Measurements from ENCODE around the gene MAN2A1.
A peak's percentile ranks its signal among the peaks of the same experiment; 100 is the strongest.

The MAN2A1 gene

GRCh38 chr5:109689740-109690241 is at the start of gene MAN2A1:
Gene MAN2A1, plus strand, starts transcription at chr5:109689927. Its CDS starts 491 bp downstream, at chr5:109690418.
- DNase-seq: peak; percentile 79

GRCh38 chr5:109640976-109641375 is 48.8 kb upstream of the MAN2A1 start:
- DNase-seq: no peak

- DNase-seq: no peak
Observed at GRCh38 chr5:109643791-109644350, 45.9 kb upstream of the MAN2A1 start.

GRCh38 chr5:109644829-109645228 is 44.9 kb upstream of the MAN2A1 start:
- DNase-seq: no peak

GRCh38 chr5:109645707-109646192 is 44.0 kb upstream of the MAN2A1 start:
- DNase-seq: no peak

- DNase-seq: no peak
Observed at GRCh38 chr5:109649318-109649717, 40.4 kb upstream of the MAN2A1 start.

GRCh38 chr5:109650493-109650892 is 39.2 kb upstream of the MAN2A1 start:
- no peak for DNase-seq

GRCh38 chr5:109652096-109652495 is 37.6 kb upstream of the MAN2A1 start:
- peak; percentile 9 for DNase-seq

- no peak for DNase-seq
Observed at GRCh38 chr5:109653042-109653441, 36.7 kb upstream of the MAN2A1 start.

- no peak for DNase-seq
Observed at GRCh38 chr5:109653561-109654239, 36.0 kb upstream of the MAN2A1 start.

- peak; percentile 27 for DNase-seq
Observed at GRCh38 chr5:109654455-109654854, 35.3 kb upstream of the MAN2A1 start.

- DNase-seq: peak; percentile 30
Observed at GRCh38 chr5:109655841-109656240, 33.9 kb upstream of the MAN2A1 start.

- peak; percentile 94 for DNase-seq
Observed at GRCh38 chr5:109656829-109657228, 32.9 kb upstream of the MAN2A1 start.

- DNase-seq: no peak
Observed at GRCh38 chr5:109659901-109660300, 29.8 kb upstream of the MAN2A1 start.

GRCh38 chr5:109660301-109660700 is 29.4 kb upstream of the MAN2A1 start:
- no peak for DNase-seq

GRCh38 chr5:109668237-109668636 is 21.5 kb upstream of the MAN2A1 start:
- no peak for DNase-seq

- no peak for DNase-seq
Observed at GRCh38 chr5:109668668-109669422, 20.9 kb upstream of the MAN2A1 start.

GRCh38 chr5:109669991-109670706 is 19.6 kb upstream of the MAN2A1 start:
- no peak for DNase-seq

GRCh38 chr5:109671136-109671535 is 18.6 kb upstream of the MAN2A1 start:
- no peak for DNase-seq

- no peak for DNase-seq
Observed at GRCh38 chr5:109674596-109674995, 15.1 kb upstream of the MAN2A1 start.

- DNase-seq: no peak
Observed at GRCh38 chr5:109676920-109677319, 12.8 kb upstream of the MAN2A1 start.

GRCh38 chr5:109678447-109678846 is 11.3 kb upstream of the MAN2A1 start:
- no peak for DNase-seq

- no peak for DNase-seq
Observed at GRCh38 chr5:109681763-109682162, 8.0 kb upstream of the MAN2A1 start.
